GM19043 (cell line): ENCODE measurements around the gene RPIA.
"Not testable (repeated sequence)": the region's sequence is repeated elsewhere in the genome, so short reads cannot be mapped to it uniquely, and the experiment has no call there.

ENCODE experiments used
- ATAC-seq: cut with Tn5 transposase; IDR thresholded peaks from one replicate; pipeline ENCODE4 v1.9.1; 2021; ENCODE audit warnings: low read depth; ENCODE audit not compliant: unreplicated experiment

Gene RPIA

GRCh38 chr2:88765154-88765888 lies 73.8 kb downstream of the RPIA start:
- peak; percentile 53 for ATAC-seq

GRCh38 chr2:88765889-88766481 lies 74.5 kb downstream of the RPIA start:
- ATAC-seq, result not testable (repeated sequence)

- ATAC-seq, result no peak
Measured at GRCh38 chr2:88770016-88770415, 78.5 kb downstream of the RPIA start.

GRCh38 chr2:88773233-88774028 lies 82.0 kb downstream of the RPIA start:
- ATAC-seq, result not testable (repeated sequence)

- not testable (repeated sequence) for ATAC-seq
Measured at GRCh38 chr2:88789213-88789612, 97.7 kb downstream of the RPIA start.

- ATAC-seq, result peak; percentile 61
Measured at GRCh38 chr2:88795932-88796331, 104.5 kb downstream of the RPIA start.

DNA sequence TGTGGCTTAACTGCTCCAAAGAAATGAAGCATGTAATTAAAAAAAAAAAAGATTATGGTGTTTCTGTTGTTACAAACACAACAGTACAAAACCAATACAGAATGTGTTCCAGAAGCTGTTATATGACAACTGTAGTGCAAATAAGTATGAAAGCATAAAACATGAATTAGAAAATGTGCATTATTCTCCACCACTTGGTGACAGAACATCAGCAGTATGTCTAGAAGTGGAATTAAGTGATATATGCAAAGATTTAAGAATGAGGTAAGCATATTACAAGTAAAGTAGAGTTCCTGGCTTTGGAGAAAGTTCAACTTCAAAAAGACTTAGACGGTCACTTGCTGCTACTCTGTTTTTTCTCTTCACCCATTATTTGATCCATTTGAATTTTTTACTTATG lies 105.0 kb downstream of the RPIA start:
- not testable (repeated sequence) for ATAC-seq

DNA sequence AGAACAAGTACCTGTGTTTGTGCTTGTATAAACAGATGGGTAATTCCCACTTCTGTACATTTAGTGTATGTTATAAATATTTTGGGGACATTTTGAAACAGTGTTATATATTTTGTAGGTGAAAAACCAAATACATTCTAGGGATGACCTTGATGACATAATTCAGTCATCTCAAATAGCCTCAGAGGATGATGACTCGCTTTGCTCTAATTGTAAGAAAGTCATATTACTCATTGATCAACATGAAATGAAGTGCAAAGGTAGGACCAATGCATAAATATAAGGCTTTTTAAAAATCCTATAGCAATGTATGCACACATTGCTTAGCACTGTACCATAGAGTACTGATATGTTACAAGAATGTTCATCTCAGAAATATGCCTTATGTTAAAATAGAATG lies 105.7 kb downstream of the RPIA start:
- ATAC-seq, result not testable (repeated sequence)
